ENCODE data around the gene RALY.

Gene RALY

GRCh38 chr20:34105978-34106675 is 112.4 kb downstream of the RALY start:
- no peak for ATAC-seq
- TF ChIP-seq PPARA (CRISPR knock-in tag; IDR thresholded peaks at IDR 0.05; ENCODE audit: borderline replicate concordance) (no peak), ZNF70 (CRISPR knock-in tag; IDR thresholded peaks at IDR 0.05) (no peak), TSHZ2 (CRISPR knock-in tag; IDR thresholded peaks at IDR 0.05) (no peak), ZNF8 (CRISPR knock-in tag; IDR thresholded peaks at IDR 0.05) (no peak), ISL1 (CRISPR knock-in tag; IDR thresholded peaks at IDR 0.05) (no peak), SNAI2 (CRISPR knock-in tag; IDR thresholded peaks at IDR 0.05) (no peak), CSRNP3 (CRISPR knock-in tag; IDR thresholded peaks at IDR 0.05) (no peak), BACH2 (CRISPR knock-in tag; IDR thresholded peaks at IDR 0.05; ENCODE audit: borderline replicate concordance) (no peak), TCF4 (CRISPR knock-in tag; IDR thresholded peaks at IDR 0.05; ENCODE audit: borderline replicate concordance) (no peak)

GRCh38 chr20:34108616-34109174 is 115.0 kb downstream of the RALY start:
- no peak for ATAC-seq
- no peak for TF ChIP-seq TSHZ2 (CRISPR knock-in tag; IDR thresholded peaks at IDR 0.05)
- no peak for TF ChIP-seq CREB5 (CRISPR knock-in tag; IDR thresholded peaks at IDR 0.05; ENCODE audit: low read depth)

- ATAC-seq = no peak
- no peak for TF ChIP-seq PPARA (CRISPR knock-in tag; IDR thresholded peaks at IDR 0.05; ENCODE audit: borderline replicate concordance)
- TF ChIP-seq ZC3H10 (CRISPR knock-in tag; IDR thresholded peaks at IDR 0.05) = no peak
- TF ChIP-seq CSRNP3 (CRISPR knock-in tag; IDR thresholded peaks at IDR 0.05) = no peak
- TF ChIP-seq OSR1 (CRISPR knock-in tag; IDR thresholded peaks at IDR 0.05) = no peak
- no peak for TF ChIP-seq PATZ1 (CRISPR knock-in tag; IDR thresholded peaks at IDR 0.05; ENCODE audit: borderline replicate concordance)
- TF ChIP-seq CSDC2 (CRISPR knock-in tag; IDR thresholded peaks at IDR 0.05) = no peak
- TF ChIP-seq ZNF565 (CRISPR knock-in tag; conservative IDR thresholded peaks at IDR 0.05; ENCODE audit: low read depth) = no peak
- no peak for TF ChIP-seq ZFP30 (CRISPR knock-in tag; IDR thresholded peaks at IDR 0.05)
- TF ChIP-seq ESRRG (CRISPR knock-in tag; IDR thresholded peaks at IDR 0.05) = no peak
- TF ChIP-seq RARB (CRISPR knock-in tag; IDR thresholded peaks at IDR 0.05) = no peak
Measured at GRCh38 chr20:34109442-34109841, 115.7 kb downstream of the RALY start.
